HG03439 (cell line): ENCODE data around the gene PFKFB3.
A peak's percentile ranks its signal among the peaks of the same experiment; 100 is the strongest.
"Not testable (repeated sequence)": the region's sequence is repeated elsewhere in the genome, so short reads cannot be mapped to it uniquely, and the experiment has no call there.

Experiments used
- ATAC-seq: cut with Tn5 transposase; IDR thresholded peaks from one replicate; pipeline ENCODE4 v1.9.1; 2021; ENCODE audit warnings: mild to moderate bottlenecking, moderate library complexity; ENCODE audit not compliant: unreplicated experiment

PFKFB3 gene

GRCh38 chr10:6202684-6203330, at the start of gene PFKFB3:
PFKFB3 (plus strand) TSS chr10:6202932; CDS start chr10:6203261, 329 bp downstream.
- peak; percentile 81 for ATAC-seq

- no peak for ATAC-seq
These were observed 48.9 kb upstream of the PFKFB3 start for GRCh38 chr10:6153845-6154244.

GRCh38 chr10:6154566-6154965, 48.2 kb upstream of the PFKFB3 start:
- ATAC-seq: no peak

- no peak for ATAC-seq
These were observed 44.5 kb upstream of the PFKFB3 start for GRCh38 chr10:6158276-6158675.

GRCh38 chr10:6161921-6162320, 40.8 kb upstream of the PFKFB3 start:
- no peak for ATAC-seq

GRCh38 chr10:6162589-6163356, 40.0 kb upstream of the PFKFB3 start:
- ATAC-seq: no peak

GRCh38 chr10:6163364-6164270, 39.1 kb upstream of the PFKFB3 start:
- ATAC-seq: peak; percentile 91

- ATAC-seq: peak; percentile 9
These were observed 38.2 kb upstream of the PFKFB3 start for GRCh38 chr10:6164271-6165095.

GRCh38 chr10:6165221-6165725, 37.5 kb upstream of the PFKFB3 start:
- ATAC-seq: no peak

- not testable (repeated sequence) for ATAC-seq
These were observed 36.8 kb upstream of the PFKFB3 start for GRCh38 chr10:6165933-6166332.

GRCh38 chr10:6167456-6167855, 35.3 kb upstream of the PFKFB3 start:
- ATAC-seq: no peak

- ATAC-seq: no peak
These were observed 34.6 kb upstream of the PFKFB3 start for GRCh38 chr10:6168084-6168483.

- no peak for ATAC-seq
These were observed 32.1 kb upstream of the PFKFB3 start for GRCh38 chr10:6170638-6171037.

- no peak for ATAC-seq
These were observed 30.6 kb upstream of the PFKFB3 start for GRCh38 chr10:6171881-6172695.

- ATAC-seq: no peak
These were observed 29.5 kb upstream of the PFKFB3 start for GRCh38 chr10:6173203-6173602.

GRCh38 chr10:6174201-6174874, 28.4 kb upstream of the PFKFB3 start:
- no peak for ATAC-seq

GRCh38 chr10:6175329-6176055, 27.2 kb upstream of the PFKFB3 start:
- no peak for ATAC-seq

GRCh38 chr10:6176691-6177231, 26.0 kb upstream of the PFKFB3 start:
- no peak for ATAC-seq
